H7 (cell line): ENCODE results near the gene DIDO1. TPM values are rescaled to one million over a fixed set of nuclear protein-coding genes. Genes with fewer than 3 reads are reported as not detected.
"Not testable (repeated sequence)": the region's sequence is repeated elsewhere in the genome, so short reads cannot be mapped to it uniquely, and the experiment has no call there.

ENCODE experiments used
- DNase-seq: peaks from one replicate; pipeline ENCODE4 v3.0.0; 2012
- H3K27me3 ChIP-seq: 2 replicates; pipeline ENCODE4 v1.6.0; 2011; ENCODE audit warnings: mild to moderate bottlenecking, low read length; ENCODE audit not compliant: control insufficient read depth, insufficient read depth
- H3K36me3 ChIP-seq: replicated peaks from 2 replicates; pipeline ENCODE4 v1.5.1; 2011; ENCODE audit warnings: low read length; ENCODE audit not compliant: control insufficient read depth, insufficient read depth
- H3K4me3 ChIP-seq: 2 replicates; pipeline ENCODE4 v1.5.1; 2011; ENCODE audit warnings: low read depth, mild to moderate bottlenecking, control low read depth, low read length, moderate library complexity; ENCODE audit not compliant: insufficient read depth
- total RNA-seq: library from RNA; depleted of rRNA; stranded (reverse); fragments of >200 nt; shearing (Covaris generic); gene quantifications from 2 replicates; pipeline ENCODE4 v1.2.3, GENCODE V29; 2014

The DIDO1 gene
- total RNA-seq, 1 experiment from 2014 or later = 53.2 TPM

GRCh38 chr20:62933966-62934365 is 7.7 kb upstream of the DIDO1 start:
- Histone ChIP-seq H3K36me3 (peaks cover 21% of the 10 kb centered on the region), H3K4me3 (no peak overlapping the region), H3K27me3 (no peaks in the 10 kb centered on the region)
- DNase-seq = no peak

GRCh38 chr20:62931464-62931863 is 5.2 kb upstream of the DIDO1 start:
- H3K36me3 ChIP-seq = peaks cover 20% of the 10 kb centered on the region
- no peaks in the 10 kb centered on the region for H3K27me3 ChIP-seq
- H3K4me3 ChIP-seq = no peak overlapping the region
- DNase-seq = no peak

GRCh38 chr20:62929051-62929538 is 2.8 kb upstream of the DIDO1 start:
- DNase-seq = peak; percentile 94
- H3K4me3 ChIP-seq = peak overlapping the region; percentile 41
- peaks cover 2% of the 10 kb centered on the region; the same call in 1 of the 2 replicates for H3K36me3 ChIP-seq
- no peaks in the 10 kb centered on the region for H3K27me3 ChIP-seq

GRCh38 chr20:62928246-62928939 is 2.1 kb upstream of the DIDO1 start:
- DNase-seq = peak; percentile 82

GRCh38 chr20:62927128-62927705 is 912 bp upstream of the DIDO1 start:
- DNase-seq = no peak
- Histone ChIP-seq H3K36me3 (no peaks in the 10 kb centered on the region), H3K4me3 (peak overlapping the region; percentile 96), H3K27me3 (no peaks in the 10 kb centered on the region)

More at GRCh38 chr20:62928246-62928939, 2.1 kb upstream of the DIDO1 start:
- Histone ChIP-seq H3K27me3 (no peaks in the 10 kb centered on the region), H3K4me3 (peak overlapping the region; percentile 96), H3K36me3 (no peaks in the 10 kb centered on the region)

GRCh38 chr20:62925420-62926228 is 681 bp downstream of the DIDO1 start:
- Histone ChIP-seq H3K36me3 (no peaks in the 10 kb centered on the region), H3K27me3 (no peaks in the 10 kb centered on the region), H3K4me3 (peak overlapping the region; percentile 96)
- DNase-seq = peak; percentile 66

GRCh38 chr20:62925076-62925419 is 1.3 kb downstream of the DIDO1 start:
- Histone ChIP-seq H3K4me3 (peak overlapping the region; percentile 96), H3K27me3 (no peaks in the 10 kb centered on the region), H3K36me3 (no peaks in the 10 kb centered on the region)
- no peak for DNase-seq

- Histone ChIP-seq H3K27me3 (no peaks in the 10 kb centered on the region), H3K36me3 (no peaks in the 10 kb centered on the region), H3K4me3 (peak overlapping the region; percentile 96)
- no peak for DNase-seq
These were observed 1.7 kb downstream of the DIDO1 start for GRCh38 chr20:62924442-62925075.

- H3K4me3 ChIP-seq = peak overlapping the region; percentile 96; the same call in 1 of the 2 replicates
- H3K27me3 ChIP-seq = no peaks in the 10 kb centered on the region
- H3K36me3 ChIP-seq = no peaks in the 10 kb centered on the region
- no peak for DNase-seq
These were observed 2.5 kb downstream of the DIDO1 start for GRCh38 chr20:62923669-62924441.

GRCh38 chr20:62923059-62923668 is 3.1 kb downstream of the DIDO1 start:
- not testable (repeated sequence) for DNase-seq, H3K36me3 ChIP-seq, H3K4me3 ChIP-seq, H3K27me3 ChIP-seq

GRCh38 chr20:62922451-62922921 is 3.8 kb downstream of the DIDO1 start:
- H3K36me3 ChIP-seq = no peaks in the 10 kb centered on the region
- no peaks in the 10 kb centered on the region for H3K27me3 ChIP-seq
- no peak overlapping the region for H3K4me3 ChIP-seq
- no peak for DNase-seq

- H3K27me3 ChIP-seq = no peaks in the 10 kb centered on the region
- no peak overlapping the region for H3K4me3 ChIP-seq
- peak; percentile 76 for DNase-seq
- H3K36me3 ChIP-seq = no peaks in the 10 kb centered on the region
These were observed 5.1 kb downstream of the DIDO1 start for GRCh38 chr20:62921119-62921687.

- H3K4me3 ChIP-seq = no peak overlapping the region
- DNase-seq = no peak
- H3K27me3 ChIP-seq = no peaks in the 10 kb centered on the region
- no peaks in the 10 kb centered on the region for H3K36me3 ChIP-seq
These were observed 6.2 kb downstream of the DIDO1 start for GRCh38 chr20:62920039-62920645.
